Lower leg skin (tissue), 4 donors: ENCODE results near the gene KRT79. TPM values are rescaled to one million over a fixed set of nuclear protein-coding genes. Genes with fewer than 3 reads are reported as not detected.

Experiments used
- DNase-seq, 2 donors: peaks; one replicate each; pipeline ENCODE4 v3.0.0-alpha.2; 2019; ENCODE audit warnings: low spot score in 2 of 2
- H3K4me3 ChIP-seq: fragments of 200-600 bp; sonication (generic); 2 replicates; pipeline ENCODE4 v1.5.1; 2017; ENCODE audit warnings: mild to moderate bottlenecking, low read depth; ENCODE audit not compliant: poor library complexity, severe bottlenecking
- POLR2A ChIP-seq, 2 donors: fragments of 450-650 bp; IDR thresholded peaks; one replicate each; pipeline ENCODE4 v1.6.1; 2016 to 2017; ENCODE audit warnings: antibody characterized with exemption in 2 of 2, mild to moderate bottlenecking in 1 of 2, moderate library complexity in 1 of 2
- WGBS, 2 donors: methylation state at CpG; one replicate each; pipeline ENCODE4 v1.1.5; 2018; 5-methylcytosine and 5-hydroxymethylcytosine counted together
- intact Hi-C: fragments of 100-400 bp; cut with DNase I; formaldehyde crosslinking; loops from one replicate; pipeline ENCODE4 v1.15.0; 2023; ENCODE audit warnings: low total_unique reads
- total RNA-seq, 4 donors: library from RNA; depleted of rRNA; stranded (reverse); fragments of >200 nt; gene quantifications; one replicate each; pipeline ENCODE4 v1.1.0, GENCODE V29; 2016
- TF ChIP-seq, protein P1 (sequence below), 3 donors: fragments of 450-650 bp; IDR thresholded peaks; one replicate each; pipeline ENCODE4 v1.5.1; 2016; ENCODE audit warnings: antibody characterized with exemption in 3 of 3, mild to moderate bottlenecking in 3 of 3, moderate library complexity in 2 of 3

The KRT79 gene
- total RNA-seq, 4 donors from 2014 or later, result 8.5 to 259 (median 78.2) TPM

GRCh38 chr12:52809166-52809565 lies 24.9 kb downstream of the KRT79 start:
- no peak overlapping the region for H3K4me3 ChIP-seq
- DNase-seq, result no peak
- 80 to 81% methylated on average over 7 of the region's 7 CpGs for WGBS, 2 donors
- TF ChIP-seq, protein P1, sequence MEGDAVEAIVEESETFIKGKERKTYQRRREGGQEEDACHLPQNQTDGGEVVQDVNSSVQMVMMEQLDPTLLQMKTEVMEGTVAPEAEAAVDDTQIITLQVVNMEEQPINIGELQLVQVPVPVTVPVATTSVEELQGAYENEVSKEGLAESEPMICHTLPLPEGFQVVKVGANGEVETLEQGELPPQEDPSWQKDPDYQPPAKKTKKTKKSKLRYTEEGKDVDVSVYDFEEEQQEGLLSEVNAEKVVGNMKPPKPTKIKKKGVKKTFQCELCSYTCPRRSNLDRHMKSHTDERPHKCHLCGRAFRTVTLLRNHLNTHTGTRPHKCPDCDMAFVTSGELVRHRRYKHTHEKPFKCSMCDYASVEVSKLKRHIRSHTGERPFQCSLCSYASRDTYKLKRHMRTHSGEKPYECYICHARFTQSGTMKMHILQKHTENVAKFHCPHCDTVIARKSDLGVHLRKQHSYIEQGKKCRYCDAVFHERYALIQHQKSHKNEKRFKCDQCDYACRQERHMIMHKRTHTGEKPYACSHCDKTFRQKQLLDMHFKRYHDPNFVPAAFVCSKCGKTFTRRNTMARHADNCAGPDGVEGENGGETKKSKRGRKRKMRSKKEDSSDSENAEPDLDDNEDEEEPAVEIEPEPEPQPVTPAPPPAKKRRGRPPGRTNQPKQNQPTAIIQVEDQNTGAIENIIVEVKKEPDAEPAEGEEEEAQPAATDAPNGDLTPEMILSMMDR (IDR thresholded peaks at IDR 0.05), result no peak
- intact Hi-C loops, result no loop called here

DNA sequence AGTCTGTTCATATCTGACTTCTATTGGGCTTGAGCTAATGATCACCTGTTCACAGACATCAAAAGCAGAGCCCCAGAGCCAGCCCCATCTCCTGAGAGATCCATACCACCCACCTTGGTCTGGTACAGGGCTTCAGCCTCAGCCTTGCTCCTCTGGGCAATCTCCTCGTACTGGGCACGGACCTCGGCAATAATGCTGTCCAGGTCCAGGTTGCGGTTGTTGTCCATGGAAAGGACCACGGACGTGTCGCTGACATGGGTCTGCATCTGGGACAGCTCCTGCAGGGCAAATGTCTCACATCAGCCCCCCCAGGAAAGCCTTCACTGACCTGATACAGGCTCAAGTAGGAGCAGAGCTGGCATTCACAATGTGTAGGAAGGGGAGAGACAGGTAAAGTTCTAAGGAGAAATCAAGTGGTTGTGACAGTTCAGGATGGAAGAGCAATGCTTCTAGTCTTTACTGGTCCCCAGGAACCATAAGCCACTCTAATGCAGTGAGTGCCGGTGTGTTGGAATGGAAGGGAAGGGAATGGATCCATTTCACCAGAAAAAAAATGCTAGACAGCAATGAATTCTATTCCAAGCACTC lies 25.4 kb downstream of the KRT79 start:
- intact Hi-C loops, result no loop called here
- DNase-seq, result no peak
- H3K4me3 ChIP-seq, result no peak overlapping the region
- WGBS, 2 donors, result 98% methylated on average over 8 of the region's 8 CpGs
- TF ChIP-seq, protein P1 (IDR thresholded peaks at IDR 0.05), result no peak
- TF ChIP-seq POLR2A (IDR thresholded peaks at IDR 0.05), result no peak

GRCh38 chr12:52807544-52808470 lies 26.3 kb downstream of the KRT79 start:
- H3K4me3 ChIP-seq, result no peak overlapping the region
- intact Hi-C loops, result no loop called here

DNA sequence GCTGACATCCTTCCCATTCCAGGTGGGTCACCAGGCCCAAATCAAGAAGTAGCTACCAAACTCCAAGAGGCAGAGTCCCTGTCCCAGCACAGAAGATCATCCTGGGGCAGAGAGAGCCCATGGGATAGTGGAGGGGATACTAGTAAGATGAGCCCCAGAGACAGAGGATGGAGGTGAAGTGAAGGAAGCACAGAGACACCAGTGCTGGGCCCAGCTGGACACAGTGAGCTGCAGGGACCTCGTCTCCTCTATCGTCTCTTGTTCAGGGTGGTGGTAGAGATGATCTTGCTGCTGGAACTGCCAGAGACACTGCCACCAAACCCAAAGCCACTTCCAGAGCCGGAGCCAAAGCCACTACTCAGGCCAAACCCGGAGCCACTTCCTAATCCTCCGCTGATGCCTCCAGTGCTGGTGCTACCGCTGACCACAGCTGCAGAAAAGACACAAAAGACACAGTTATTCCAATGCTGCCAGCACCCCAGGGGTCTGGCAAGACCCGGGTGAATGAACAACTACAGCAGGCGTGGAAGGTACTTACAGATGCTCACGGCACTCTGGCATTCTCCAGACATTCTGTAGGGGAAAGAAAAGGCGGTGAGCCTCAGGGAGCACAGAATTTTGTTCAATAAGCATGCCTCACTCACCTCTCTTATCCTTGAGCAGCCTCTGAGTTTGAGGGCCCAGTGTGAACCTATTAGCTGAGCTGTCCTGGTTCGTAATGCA lies 27.1 kb downstream of the KRT79 start:
- no peak for TF ChIP-seq POLR2A (IDR thresholded peaks at IDR 0.05)
- TF ChIP-seq, protein P1 (IDR thresholded peaks at IDR 0.05), result no peak
- DNase-seq, result no peak
- intact Hi-C loops, result no loop called here
- WGBS, 2 donors, result 80 to 85% methylated on average over 11 of the region's 11 CpGs
- H3K4me3 ChIP-seq, result no peak overlapping the region

More at GRCh38 chr12:52807544-52808470, 26.3 kb downstream of the KRT79 start:
- no peak for TF ChIP-seq POLR2A (IDR thresholded peaks at IDR 0.05)
- TF ChIP-seq, protein P1 (IDR thresholded peaks at IDR 0.05), result no peak
- DNase-seq, result no peak
- 89 to 93% methylated on average over 16 of the region's 16 CpGs for WGBS, 2 donors

GRCh38 chr12:52806169-52806811 lies 27.8 kb downstream of the KRT79 start:
- TF ChIP-seq, protein P1 (IDR thresholded peaks at IDR 0.05), result no peak
- no peak for TF ChIP-seq POLR2A (IDR thresholded peaks at IDR 0.05)
- no peak overlapping the region for H3K4me3 ChIP-seq
- intact Hi-C loops, result no loop called here
- no peak for DNase-seq
- 96 to 100% methylated on average over 3 of the region's 3 CpGs for WGBS, 2 donors
